Activated naive CD8-positive, alpha-beta T cell treated with anti-CD3 and anti-CD28 coated beads for 36 hours (primary cell): ENCODE data around the gene ZFYVE1. TPM values are rescaled to one million over a fixed set of nuclear protein-coding genes. Genes with fewer than 3 reads are reported as not detected.

Experiments used
- DNase-seq: peaks from one replicate; pipeline ENCODE4 v3.0.0; 2021
- H3K27ac Mint-ChIP-seq: one replicate; pipeline ENCODE4 v1.8.0; 2022; ENCODE audit warnings: mild to moderate bottlenecking, moderate library complexity, mixed read lengths
- H3K27me3 Mint-ChIP-seq: one replicate; pipeline ENCODE4 v1.8.0; 2022; ENCODE audit warnings: mild to moderate bottlenecking, mixed read lengths
- H3K36me3 Mint-ChIP-seq: one replicate; pipeline ENCODE4 v1.8.0; 2021; ENCODE audit warnings: mild to moderate bottlenecking, mixed read lengths
- H3K4me1 Mint-ChIP-seq: one replicate; pipeline ENCODE4 v1.8.0; 2021; ENCODE audit warnings: mixed read lengths
- H3K4me3 Mint-ChIP-seq: one replicate; pipeline ENCODE4 v1.8.0; 2022; ENCODE audit warnings: mild to moderate bottlenecking, moderate library complexity, mixed read lengths
- H3K9me3 Mint-ChIP-seq: one replicate; pipeline ENCODE4 v1.8.0; 2022; ENCODE audit warnings: mixed read lengths
- total RNA-seq, 2 experiments: library from RNA; stranded (reverse); gene quantifications; one replicate each; pipeline ENCODE4 v1.2.3, GENCODE V29; 2021

The ZFYVE1 gene
- total RNA-seq, 2 experiments from 2014 or later: 7.6 to 7.9 TPM

- H3K4me3 Mint-ChIP-seq: peak within 1 kb of the TSS; percentile 97
- peaks cover 16% of the 10 kb centered on the region for H3K4me1 Mint-ChIP-seq
- H3K27me3 Mint-ChIP-seq: no peaks in the 10 kb centered on the region
- H3K36me3 Mint-ChIP-seq: peaks cover 8% of the 10 kb centered on the region
- peak; percentile 93 for DNase-seq
- H3K9me3 Mint-ChIP-seq: no peaks in the 10 kb centered on the region
- peak within 1 kb of the TSS; percentile 97 for H3K27ac Mint-ChIP-seq
Observed at GRCh38 chr14:72926292-72927028, 100.4 kb downstream of the ZFYVE1 start, which contains the start of gene DCAF4. Gene DCAF4, plus strand, starts transcription at chr14:72926464. Its CDS starts 11,515 bp downstream, at chr14:72937979.

DNA sequence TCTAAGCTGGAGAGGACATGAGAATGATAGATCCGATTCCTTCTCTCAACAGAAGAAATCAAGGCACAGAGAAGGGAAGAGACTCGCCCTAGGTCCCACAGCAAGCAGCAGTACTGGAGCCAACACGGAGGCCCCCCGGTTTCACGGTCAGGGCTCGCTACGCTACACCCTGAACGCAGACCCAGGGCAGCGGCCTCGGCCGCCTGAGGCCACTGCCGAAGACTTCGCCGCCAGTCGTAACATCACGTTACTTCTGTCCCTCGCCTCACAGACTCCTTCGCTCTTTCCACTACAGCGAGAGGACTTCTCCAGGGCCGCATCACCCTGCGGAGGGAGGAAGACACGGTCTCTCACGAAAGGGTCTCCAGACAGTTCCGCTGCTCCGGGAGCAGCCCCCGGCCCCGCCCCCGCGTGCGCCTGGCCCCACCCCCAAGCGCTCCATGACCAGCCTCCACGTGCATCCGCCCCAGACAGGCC is 101.1 kb downstream of the ZFYVE1 start:
- Mint-ChIP-seq H3K4me1 (peaks cover 12% of the 10 kb centered on the region), H3K36me3 (peaks cover 8% of the 10 kb centered on the region), H3K9me3 (no peaks in the 10 kb centered on the region), H3K27ac (peak overlapping the region; percentile 97), H3K27me3 (peaks cover 3% of the 10 kb centered on the region), H3K4me3 (peak overlapping the region; percentile 97)
- no peak for DNase-seq

DNA sequence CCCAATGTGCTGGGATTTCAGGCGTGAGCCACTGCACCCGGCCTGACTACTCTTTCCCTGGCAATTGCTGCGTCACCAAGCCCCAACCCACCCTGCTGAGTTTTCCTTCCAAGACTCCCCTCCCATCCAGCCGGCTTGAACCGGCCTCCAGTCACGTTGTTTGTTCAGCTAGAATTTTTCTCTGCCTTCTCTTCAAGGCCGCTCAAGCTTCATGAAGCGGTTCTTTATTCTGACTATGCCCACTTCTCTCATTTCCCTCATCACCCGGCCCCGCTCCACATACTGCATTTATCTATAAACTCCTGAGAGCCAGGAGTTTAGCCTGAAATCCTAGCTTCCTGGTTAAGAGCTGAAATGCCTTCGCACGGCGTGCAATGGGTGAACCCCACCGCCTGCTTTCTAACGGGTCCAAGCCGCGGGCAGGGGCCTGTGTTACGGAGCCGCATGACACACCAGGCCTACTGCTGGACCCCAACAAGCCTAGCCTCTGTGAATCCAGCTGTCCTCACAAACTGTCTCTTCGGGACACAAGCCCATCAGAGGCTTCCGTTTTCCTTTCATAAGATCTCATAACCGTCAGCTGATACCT is 101.6 kb downstream of the ZFYVE1 start:
- peaks cover 8% of the 10 kb centered on the region for H3K36me3 Mint-ChIP-seq
- H3K27ac Mint-ChIP-seq: no peak overlapping the region
- peaks cover 8% of the 10 kb centered on the region for H3K4me1 Mint-ChIP-seq
- no peaks in the 10 kb centered on the region for H3K9me3 Mint-ChIP-seq
- DNase-seq: no peak
- peak overlapping the region; percentile 97 for H3K4me3 Mint-ChIP-seq
- peaks cover 6% of the 10 kb centered on the region for H3K27me3 Mint-ChIP-seq

DNA sequence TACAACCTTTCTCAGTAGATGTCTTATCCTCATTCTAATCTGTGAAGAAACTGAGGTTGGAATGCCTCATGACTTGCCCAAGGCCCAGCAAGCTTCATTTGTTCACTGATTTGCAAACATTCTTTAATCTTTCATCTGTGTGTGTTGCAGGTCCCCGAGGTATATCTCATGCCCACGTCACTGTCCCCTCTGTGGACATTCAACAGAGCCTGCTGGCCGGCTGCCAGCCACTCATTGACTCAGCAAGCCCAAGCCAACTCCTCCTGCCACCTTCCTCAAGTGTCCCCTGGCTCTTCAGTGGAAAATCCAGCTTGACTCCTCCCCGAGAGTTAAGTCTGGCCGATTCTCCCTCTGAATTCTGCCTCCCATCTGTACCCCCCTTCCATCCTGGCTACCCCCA is 102.6 kb downstream of the ZFYVE1 start:
- H3K36me3 Mint-ChIP-seq: no peaks in the 10 kb centered on the region
- H3K9me3 Mint-ChIP-seq: no peaks in the 10 kb centered on the region
- no peak for DNase-seq
- H3K4me1 Mint-ChIP-seq: peaks cover 8% of the 10 kb centered on the region
- no peak overlapping the region for H3K27ac Mint-ChIP-seq
- H3K4me3 Mint-ChIP-seq: no peak overlapping the region
- H3K27me3 Mint-ChIP-seq: peaks cover 16% of the 10 kb centered on the region

- no peak for DNase-seq
- peaks cover 19% of the 10 kb centered on the region for H3K27me3 Mint-ChIP-seq
- peaks cover 5% of the 10 kb centered on the region for H3K4me1 Mint-ChIP-seq
- H3K4me3 Mint-ChIP-seq: no peak overlapping the region
- no peak overlapping the region for H3K27ac Mint-ChIP-seq
- no peaks in the 10 kb centered on the region for H3K9me3 Mint-ChIP-seq
- no peaks in the 10 kb centered on the region for H3K36me3 Mint-ChIP-seq
Observed at GRCh38 chr14:72921396-72921795, 105.5 kb downstream of the ZFYVE1 start.

GRCh38 chr14:72920008-72920407 is 106.9 kb downstream of the ZFYVE1 start:
- H3K27me3 Mint-ChIP-seq: peaks cover 25% of the 10 kb centered on the region
- no peak overlapping the region for H3K4me3 Mint-ChIP-seq
- no peak overlapping the region for H3K27ac Mint-ChIP-seq

More at GRCh38 chr14:72920008-72920407, 106.9 kb downstream of the ZFYVE1 start:
- Mint-ChIP-seq H3K9me3 (no peaks in the 10 kb centered on the region), H3K36me3 (no peaks in the 10 kb centered on the region), H3K4me1 (no peaks in the 10 kb centered on the region)
- DNase-seq: no peak

Other genes starting within 250 kb of the ZFYVE1 start
- gene DPF3, start 133.0 kb downstream of the ZFYVE1 start, total RNA-seq: 1 to 10 TPM; 1.1 to 1.3 TPM
- 10 to 100 TPM; 25.5 to 31.8 TPM for gene DCAF4, start 100.6 kb downstream of the ZFYVE1 start, total RNA-seq
- 100 to 1,000 TPM; 102 to 108 TPM for gene RBM25, start 31.4 kb upstream of the ZFYVE1 start, total RNA-seq
- 10 to 100 TPM; 23.5 to 23.7 TPM for gene PSEN1, start 109.4 kb upstream of the ZFYVE1 start, total RNA-seq
- gene PAPLN, start 210.4 kb upstream of the ZFYVE1 start, total RNA-seq: under 1 TPM; 0.10 to 0.36 TPM